Erythroblast (primary cell): ENCODE data around the gene OXCT1.

Source experiments
- GATA1 ChIP-seq: IDR thresholded peaks from 2 replicates; pipeline ENCODE4 v1.6.1; 2011; ENCODE audit warnings: low read depth, mild to moderate bottlenecking, control low read depth, low read length, moderate library complexity
- POLR2A ChIP-seq: IDR thresholded peaks from 2 replicates; pipeline ENCODE4 v1.6.1; 2011; ENCODE audit warnings: mild to moderate bottlenecking, low read length

- TF ChIP-seq POLR2A = no peak
- TF ChIP-seq GATA1 = no peak
Observed at GRCh38 chr5:41681840-41682239, 188.4 kb downstream of the OXCT1 start.
